ENCODE measurements around the gene HAUS6. TPM values are rescaled to one million over a fixed set of nuclear protein-coding genes. Genes with fewer than 3 reads are reported as not detected.
A peak's percentile ranks its signal among the peaks of the same experiment; 100 is the strongest.

The HAUS6 gene
- total and polyA plus RNA-seq, 2 of the 13 experiments (the other 11 are each of a cell fraction or from before 2014, with no cell fraction given) = 9.8 to 31.1 TPM

GRCh38 chr9:19102631-19103345, at the start of gene HAUS6 (continued):
- TF ChIP-seq USF2 (IDR thresholded peaks at IDR 0.05; ENCODE audit: low read depth, low read length) (no peak), USF2 (CRISPR knock-in tag; IDR thresholded peaks at IDR 0.05; ENCODE audit: borderline replicate concordance) (no peak), ZSCAN25 (CRISPR knock-in tag; IDR thresholded peaks at IDR 0.05) (0 out of 2 replicates have a peak, but pooled peaks have one; percentile 47), MIER3 (CRISPR knock-in tag; IDR thresholded peaks at IDR 0.05; ENCODE audit: borderline replicate concordance) (peak; percentile 65; the same call in 1 of the 2 replicates), E2F5 (CRISPR knock-in tag; conservative IDR thresholded peaks at IDR 0.05) (peak; percentile 82; the same call in 1 of the 2 replicates), ERF (CRISPR knock-in tag; IDR thresholded peaks at IDR 0.05) (peak; percentile 83), ZNF761 (CRISPR knock-in tag; conservative IDR thresholded peaks at IDR 0.05) (no peak), BCL3 (CRISPR knock-in tag; IDR thresholded peaks at IDR 0.05) (peak; percentile 71; the same call in 1 of the 2 replicates), RAD51 (IDR thresholded peaks at IDR 0.05; ENCODE audit: borderline replicate concordance) (no peak), ZNF225 (CRISPR knock-in tag; IDR thresholded peaks at IDR 0.05) (peak; percentile 23), CREM (IDR thresholded peaks at IDR 0.05) (peak; percentile 80), CREM (CRISPR knock-in tag; IDR thresholded peaks at IDR 0.05) (no peak), ARNT2 (CRISPR knock-in tag; IDR thresholded peaks at IDR 0.05; ENCODE audit: low read depth) (no peak), MAF1 (CRISPR knock-in tag; IDR thresholded peaks at IDR 0.05; ENCODE audit: borderline replicate concordance) (peak; percentile 38), ZBTB21 (CRISPR knock-in tag; IDR thresholded peaks at IDR 0.05) (no peak), GFI1 (CRISPR knock-in tag; IDR thresholded peaks at IDR 0.05; ENCODE audit: borderline replicate concordance) (peak; percentile 57; the same call in 1 of the 2 replicates), MEF2D (CRISPR knock-in tag; IDR thresholded peaks at IDR 0.05) (peak; percentile 50; the same call in 1 of the 2 replicates), ZNF343 (CRISPR knock-in tag; IDR thresholded peaks at IDR 0.05) (no peak), ZNF879 (CRISPR knock-in tag; IDR thresholded peaks at IDR 0.05) (0 out of 2 replicates have a peak, but pooled peaks have one; percentile 35)
- TF ChIP-seq, protein P1, sequence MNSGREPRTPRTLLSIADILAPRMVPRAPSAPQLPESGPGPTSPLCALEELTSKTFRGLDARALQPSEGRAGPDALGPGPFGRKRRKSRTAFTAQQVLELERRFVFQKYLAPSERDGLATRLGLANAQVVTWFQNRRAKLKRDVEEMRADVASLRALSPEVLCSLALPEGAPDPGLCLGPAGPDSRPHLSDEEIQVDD (CRISPR knock-in tag; IDR thresholded peaks at IDR 0.05; ENCODE audit: borderline replicate concordance) = peak; percentile 32; the same call in 1 of the 2 replicates
- TF ChIP-seq, protein P2, sequence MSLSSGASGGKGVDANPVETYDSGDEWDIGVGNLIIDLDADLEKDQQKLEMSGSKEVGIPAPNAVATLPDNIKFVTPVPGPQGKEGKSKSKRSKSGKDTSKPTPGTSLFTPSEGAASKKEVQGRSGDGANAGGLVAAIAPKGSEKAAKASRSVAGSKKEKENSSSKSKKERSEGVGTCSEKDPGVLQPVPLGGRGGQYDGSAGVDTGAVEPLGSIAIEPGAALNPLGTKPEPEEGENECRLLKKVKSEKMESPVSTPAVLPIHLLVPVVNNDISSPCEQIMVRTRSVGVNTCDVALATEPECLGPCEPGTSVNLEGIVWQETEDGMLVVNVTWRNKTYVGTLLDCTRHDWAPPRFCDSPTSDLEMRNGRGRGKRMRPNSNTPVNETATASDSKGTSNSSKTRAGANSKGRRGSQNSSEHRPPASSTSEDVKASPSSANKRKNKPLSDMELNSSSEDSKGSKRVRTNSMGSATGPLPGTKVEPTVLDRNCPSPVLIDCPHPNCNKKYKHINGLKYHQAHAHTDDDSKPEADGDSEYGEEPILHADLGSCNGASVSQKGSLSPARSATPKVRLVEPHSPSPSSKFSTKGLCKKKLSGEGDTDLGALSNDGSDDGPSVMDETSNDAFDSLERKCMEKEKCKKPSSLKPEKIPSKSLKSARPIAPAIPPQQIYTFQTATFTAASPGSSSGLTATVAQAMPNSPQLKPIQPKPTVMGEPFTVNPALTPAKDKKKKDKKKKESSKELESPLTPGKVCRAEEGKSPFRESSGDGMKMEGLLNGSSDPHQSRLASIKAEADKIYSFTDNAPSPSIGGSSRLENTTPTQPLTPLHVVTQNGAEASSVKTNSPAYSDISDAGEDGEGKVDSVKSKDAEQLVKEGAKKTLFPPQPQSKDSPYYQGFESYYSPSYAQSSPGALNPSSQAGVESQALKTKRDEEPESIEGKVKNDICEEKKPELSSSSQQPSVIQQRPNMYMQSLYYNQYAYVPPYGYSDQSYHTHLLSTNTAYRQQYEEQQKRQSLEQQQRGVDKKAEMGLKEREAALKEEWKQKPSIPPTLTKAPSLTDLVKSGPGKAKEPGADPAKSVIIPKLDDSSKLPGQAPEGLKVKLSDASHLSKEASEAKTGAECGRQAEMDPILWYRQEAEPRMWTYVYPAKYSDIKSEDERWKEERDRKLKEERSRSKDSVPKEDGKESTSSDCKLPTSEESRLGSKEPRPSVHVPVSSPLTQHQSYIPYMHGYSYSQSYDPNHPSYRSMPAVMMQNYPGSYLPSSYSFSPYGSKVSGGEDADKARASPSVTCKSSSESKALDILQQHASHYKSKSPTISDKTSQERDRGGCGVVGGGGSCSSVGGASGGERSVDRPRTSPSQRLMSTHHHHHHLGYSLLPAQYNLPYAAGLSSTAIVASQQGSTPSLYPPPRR (CRISPR knock-in tag; IDR thresholded peaks at IDR 0.05; ENCODE audit: borderline replicate concordance) = no peak

Data from HepG2 (cell line).